Measurements from ENCODE around the gene DAGLA.
"Not testable (repeated sequence)": the region's sequence is repeated elsewhere in the genome, so short reads cannot be mapped to it uniquely, and the experiment has no call there.

Gene DAGLA

GRCh38 chr11:61660997-61661396 is 19.2 kb upstream of the DAGLA start:
- not testable (repeated sequence) for DNase-seq

GRCh38 chr11:61666684-61667297 is 13.4 kb upstream of the DAGLA start:
- no peak for DNase-seq

- DNase-seq = no peak
These were observed 12.4 kb upstream of the DAGLA start for GRCh38 chr11:61667684-61668305.

- DNase-seq = no peak
These were observed 10.8 kb upstream of the DAGLA start for GRCh38 chr11:61669417-61669816.

- no peak for DNase-seq
These were observed 9.6 kb upstream of the DAGLA start for GRCh38 chr11:61670626-61671025.

- DNase-seq = peak; percentile 50
These were observed 8.7 kb upstream of the DAGLA start for GRCh38 chr11:61671527-61671926.

GRCh38 chr11:61673946-61674467 is 6.2 kb upstream of the DAGLA start:
- DNase-seq = not testable (repeated sequence)

GRCh38 chr11:61675826-61676225 is 4.4 kb upstream of the DAGLA start:
- DNase-seq = peak; percentile 47

GRCh38 chr11:61679296-61679695 is 895 bp upstream of the DAGLA start:
- DNase-seq = no peak

- no peak for DNase-seq
These were observed 531 bp downstream of the DAGLA start for GRCh38 chr11:61680622-61681221.

- DNase-seq = peak; percentile 86
These were observed 2.0 kb downstream of the DAGLA start for GRCh38 chr11:61682093-61682732.

GRCh38 chr11:61682906-61683675 is 2.9 kb downstream of the DAGLA start:
- DNase-seq = no peak

GRCh38 chr11:61683961-61684869 is 4.0 kb downstream of the DAGLA start:
- DNase-seq = peak; percentile 59

- no peak for DNase-seq
These were observed 4.9 kb downstream of the DAGLA start for GRCh38 chr11:61684870-61685616.

GRCh38 chr11:61685617-61685967 is 5.4 kb downstream of the DAGLA start:
- DNase-seq = no peak

- DNase-seq = no peak
These were observed 5.9 kb downstream of the DAGLA start for GRCh38 chr11:61686066-61686465.

- no peak for DNase-seq
These were observed 6.3 kb downstream of the DAGLA start for GRCh38 chr11:61686469-61686868.

- no peak for DNase-seq
These were observed 7.2 kb downstream of the DAGLA start for GRCh38 chr11:61687420-61687819.

GRCh38 chr11:61688365-61689163 is 8.4 kb downstream of the DAGLA start:
- DNase-seq = no peak

GRCh38 chr11:61689164-61689496 is 8.9 kb downstream of the DAGLA start:
- DNase-seq = no peak

All from eye (tissue), 1 donor.